ENCODE measurements around the gene OPN4. TPM values are rescaled to one million over a fixed set of nuclear protein-coding genes. Genes with fewer than 3 reads are reported as not detected.

The OPN4 gene
- total and polyA plus RNA-seq, 9 of the 15 experiments (the other 6 are each of a cell fraction or from before 2014, with no cell fraction given) = not detected

- in situ Hi-C loops (cut with MboI) = no loop called here
- no peak for ATAC-seq
- no peak overlapping the region for H3K27ac ChIP-seq (ENCODE audit: extremely low read depth, low read depth, low read length)
- WGBS (ENCODE audit: insufficient coverage, low coverage, missing lambda C conversion rate) = under 1% methylated on average over 11 of the region's 19 CpGs
- no peaks in the 10 kb centered on the region; a peak in 1 of 5 replicates for H3K4me1 ChIP-seq (replicated peaks in 1 of 2; ENCODE audit: control insufficient read depth in 2 of 2, insufficient read depth in 2 of 2, low read length in 2 of 2)
- ChIA-PET POLR2A (interaction anchor here (0.5 to 0.7 kb wide), 3 partner anchors 8 to 14 kb away, joined by 3 to 4 read pairs (median 4); no protein-coding TSS in a partner anchor), CTCF (ENCODE audit: low intra/inter-chr PET ratio) (no interaction called here)
- no peak overlapping the region for H2AFZ ChIP-seq (ENCODE audit: low read depth, low read length)
- no peak for DNase-seq (ENCODE audit: extremely low read depth in 1 of 4, low spot score in 3 of 4)
- H3K9me1 ChIP-seq (ENCODE audit: control insufficient read depth, insufficient read depth, low read length) = no peaks in the 10 kb centered on the region
- H3K9me3 ChIP-seq (replicated peaks; ENCODE audit: control insufficient read depth, insufficient read depth, low read depth, low read length) = no peaks in the 10 kb centered on the region
- no peaks in the 10 kb centered on the region for H4K20me1 ChIP-seq (replicated peaks; ENCODE audit: control insufficient read depth, insufficient read depth, low read length)
- no peak for FAIRE-seq
- no peak for TF ChIP-seq HDAC8 (tag; IDR thresholded peaks at IDR 0.05)
- TF ChIP-seq SAFB (IDR thresholded peaks at IDR 0.05; ENCODE audit: borderline replicate concordance, low read depth, low read length) = no peak
- TF ChIP-seq MCM3 (IDR thresholded peaks at IDR 0.05) = no peak
- no peak for TF ChIP-seq TAF7 (tag; IDR thresholded peaks at IDR 0.05)
- no TSS peak for BruUV-seq (replicated peaks)
- H3K27me3 ChIP-seq (ENCODE audit: control insufficient read depth in 2 of 2, insufficient read depth in 2 of 2, low read length in 2 of 2) = peaks cover 8 to 94% of the 10 kb centered on the region in 2 experiments; a peak in 4 of 5 replicates
- H3K4me3 ChIP-seq = no peak overlapping the region
- no peak overlapping the region for H3K9ac ChIP-seq (ENCODE audit: insufficient read depth in 1 of 2, low read depth in 2 of 2, low read length in 2 of 2)
- no peak overlapping the region for H3K4me2 ChIP-seq (ENCODE audit: insufficient read depth, low read length)
- H3K79me2 ChIP-seq (ENCODE audit: control insufficient read depth, insufficient read depth, low read length) = no peaks in the 10 kb centered on the region
- no peaks in the 10 kb centered on the region for H3K36me3 ChIP-seq (ENCODE audit: control insufficient read depth, insufficient read depth, low read length)
- intact Hi-C loops (cut with micrococcal nuclease) = no loop called here
These were observed 8.1 kb downstream of the OPN4 start for GRCh38 chr10:86662186-86663045.

GRCh38 chr10:86663046-86663345 is 8.6 kb downstream of the OPN4 start:
- Histone ChIP-seq H4K20me1 (replicated peaks; ENCODE audit: control insufficient read depth, insufficient read depth, low read length) (no peaks in the 10 kb centered on the region), H3K79me2 (ENCODE audit: control insufficient read depth, insufficient read depth, low read length) (no peaks in the 10 kb centered on the region), H3K4me2 (ENCODE audit: insufficient read depth, low read length) (no peak overlapping the region), H3K4me3 (no peak overlapping the region), H3K9ac (ENCODE audit: insufficient read depth in 1 of 2, low read depth in 2 of 2, low read length in 2 of 2) (no peak overlapping the region), H3K27ac (ENCODE audit: extremely low read depth, low read depth, low read length) (no peak overlapping the region), H2AFZ (ENCODE audit: low read depth, low read length) (no peak overlapping the region), H3K27me3 (ENCODE audit: control insufficient read depth in 2 of 2, insufficient read depth in 2 of 2, low read length in 2 of 2) (peaks cover 8 to 94% of the 10 kb centered on the region in 2 experiments; a peak in 4 of 5 replicates), H3K4me1 (replicated peaks in 1 of 2; ENCODE audit: control insufficient read depth in 2 of 2, insufficient read depth in 2 of 2, low read length in 2 of 2) (peaks cover 0 to under 1% of the 10 kb centered on the region in 2 experiments; a peak in 2 of 5 replicates), H3K9me1 (ENCODE audit: control insufficient read depth, insufficient read depth, low read length) (no peaks in the 10 kb centered on the region), H3K36me3 (ENCODE audit: control insufficient read depth, insufficient read depth, low read length) (no peaks in the 10 kb centered on the region), H3K9me3 (replicated peaks; ENCODE audit: control insufficient read depth, insufficient read depth, low read depth, low read length) (no peaks in the 10 kb centered on the region)
- FAIRE-seq = no peak
- no TSS peak for BruUV-seq (replicated peaks)
- in situ Hi-C loops (cut with MboI) (no loop called here), intact Hi-C loops (cut with micrococcal nuclease) (no loop called here)
- CTCF ChIA-PET (ENCODE audit: low intra/inter-chr PET ratio) = no interaction called here
- DNase-seq (ENCODE audit: extremely low read depth in 1 of 4, low spot score in 3 of 4) = peak in 1 of 4 experiments; percentile 24
- POLR2A ChIA-PET = no interaction called here
- peak; percentile 71 for ATAC-seq
- WGBS (ENCODE audit: insufficient coverage, low coverage, missing lambda C conversion rate) = 3% methylated on average over 8 of the region's 8 CpGs
- TF ChIP-seq, protein P1, sequence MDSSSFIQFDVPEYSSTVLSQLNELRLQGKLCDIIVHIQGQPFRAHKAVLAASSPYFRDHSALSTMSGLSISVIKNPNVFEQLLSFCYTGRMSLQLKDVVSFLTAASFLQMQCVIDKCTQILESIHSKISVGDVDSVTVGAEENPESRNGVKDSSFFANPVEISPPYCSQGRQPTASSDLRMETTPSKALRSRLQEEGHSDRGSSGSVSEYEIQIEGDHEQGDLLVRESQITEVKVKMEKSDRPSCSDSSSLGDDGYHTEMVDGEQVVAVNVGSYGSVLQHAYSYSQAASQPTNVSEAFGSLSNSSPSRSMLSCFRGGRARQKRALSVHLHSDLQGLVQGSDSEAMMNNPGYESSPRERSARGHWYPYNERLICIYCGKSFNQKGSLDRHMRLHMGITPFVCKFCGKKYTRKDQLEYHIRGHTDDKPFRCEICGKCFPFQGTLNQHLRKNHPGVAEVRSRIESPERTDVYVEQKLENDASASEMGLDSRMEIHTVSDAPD (CRISPR knock-in tag; IDR thresholded peaks at IDR 0.05) = no peak
- TF ChIP-seq NFE2L1 (tag; IDR thresholded peaks at IDR 0.05; ENCODE audit: borderline replicate concordance, low read depth) (no peak), KDM4B (IDR thresholded peaks at IDR 0.05; ENCODE audit: borderline replicate concordance in 2 of 2, low read depth in 1 of 2) (no peak), ZNF197 (CRISPR knock-in tag; IDR thresholded peaks at IDR 0.05; ENCODE audit: low read depth) (no peak), NR2F6 (CRISPR knock-in tag; IDR thresholded peaks at IDR 0.05) (no peak), KAT8 (IDR thresholded peaks at IDR 0.05; ENCODE audit: low read depth) (no peak)
